ENCODE data around the gene GABBR2. TPM values are rescaled to one million over a fixed set of nuclear protein-coding genes. Genes with fewer than 3 reads are reported as not detected.

The GABBR2 gene
- total RNA-seq, 1 donor = not detected

DNA sequence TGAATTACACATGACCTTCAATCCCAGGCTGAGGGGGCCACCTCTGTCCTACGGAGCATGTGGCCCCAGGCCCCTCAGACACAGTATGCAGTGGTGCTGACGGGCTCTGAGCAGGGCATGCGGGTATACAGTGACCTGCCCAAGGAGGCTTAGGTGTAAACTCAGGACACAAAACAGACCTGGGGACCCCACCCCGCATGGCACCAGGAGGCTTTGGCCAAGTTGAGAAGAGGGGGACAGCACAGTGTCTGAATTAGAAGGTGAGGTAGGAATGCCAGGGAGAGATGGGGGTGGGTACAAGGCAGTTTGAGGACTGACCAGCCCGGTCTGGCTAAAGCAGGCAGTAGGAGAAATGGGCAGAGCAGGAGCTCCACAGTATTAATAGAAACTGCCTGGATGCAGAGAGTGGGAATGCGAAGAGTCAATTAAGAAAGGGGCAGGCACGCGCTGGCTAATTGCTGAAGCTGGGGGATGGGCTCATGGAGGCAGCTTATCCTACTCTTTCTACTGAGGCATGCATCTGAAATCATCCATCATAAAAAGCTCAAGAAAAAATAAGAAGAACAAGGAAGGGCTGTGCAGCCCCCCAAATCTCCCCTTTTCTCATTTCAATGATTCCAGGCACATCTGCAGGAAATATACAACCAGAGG, 109.0 kb downstream of the GABBR2 start:
- TF ChIP-seq, protein P1, sequence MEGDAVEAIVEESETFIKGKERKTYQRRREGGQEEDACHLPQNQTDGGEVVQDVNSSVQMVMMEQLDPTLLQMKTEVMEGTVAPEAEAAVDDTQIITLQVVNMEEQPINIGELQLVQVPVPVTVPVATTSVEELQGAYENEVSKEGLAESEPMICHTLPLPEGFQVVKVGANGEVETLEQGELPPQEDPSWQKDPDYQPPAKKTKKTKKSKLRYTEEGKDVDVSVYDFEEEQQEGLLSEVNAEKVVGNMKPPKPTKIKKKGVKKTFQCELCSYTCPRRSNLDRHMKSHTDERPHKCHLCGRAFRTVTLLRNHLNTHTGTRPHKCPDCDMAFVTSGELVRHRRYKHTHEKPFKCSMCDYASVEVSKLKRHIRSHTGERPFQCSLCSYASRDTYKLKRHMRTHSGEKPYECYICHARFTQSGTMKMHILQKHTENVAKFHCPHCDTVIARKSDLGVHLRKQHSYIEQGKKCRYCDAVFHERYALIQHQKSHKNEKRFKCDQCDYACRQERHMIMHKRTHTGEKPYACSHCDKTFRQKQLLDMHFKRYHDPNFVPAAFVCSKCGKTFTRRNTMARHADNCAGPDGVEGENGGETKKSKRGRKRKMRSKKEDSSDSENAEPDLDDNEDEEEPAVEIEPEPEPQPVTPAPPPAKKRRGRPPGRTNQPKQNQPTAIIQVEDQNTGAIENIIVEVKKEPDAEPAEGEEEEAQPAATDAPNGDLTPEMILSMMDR (IDR thresholded peaks at IDR 0.05; ENCODE audit: insufficient read depth, low read depth, low read length) = no peak
- no peak overlapping the region for H3K4me3 ChIP-seq (ENCODE audit: low read depth, low read length)
- DNase-seq (ENCODE audit: low read depth) = no peak

DNA sequence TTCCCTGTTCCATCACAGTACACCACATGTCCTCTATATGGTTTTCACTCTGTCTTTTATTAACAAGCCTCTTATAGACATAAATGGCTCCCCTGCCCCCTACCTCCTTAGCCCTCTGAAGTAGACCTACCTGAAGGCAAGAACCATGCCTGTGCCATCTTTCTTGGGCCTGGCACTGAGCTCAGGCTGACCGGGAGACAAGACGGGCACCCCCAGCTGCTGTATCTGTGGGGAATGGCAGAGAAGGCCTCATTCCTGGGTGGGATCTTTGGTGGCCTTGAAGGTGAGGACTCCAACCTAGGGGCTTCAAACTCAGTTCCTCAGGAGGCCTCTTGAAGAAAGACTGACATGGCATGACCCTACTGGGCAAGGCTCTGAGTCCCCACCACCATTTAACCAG, 109.9 kb downstream of the GABBR2 start:
- no peak overlapping the region for H3K4me3 ChIP-seq (ENCODE audit: low read depth, low read length)
- TF ChIP-seq, protein P1 (IDR thresholded peaks at IDR 0.05; ENCODE audit: insufficient read depth, low read depth, low read length) = no peak
- no peak for DNase-seq (ENCODE audit: low read depth)

DNA sequence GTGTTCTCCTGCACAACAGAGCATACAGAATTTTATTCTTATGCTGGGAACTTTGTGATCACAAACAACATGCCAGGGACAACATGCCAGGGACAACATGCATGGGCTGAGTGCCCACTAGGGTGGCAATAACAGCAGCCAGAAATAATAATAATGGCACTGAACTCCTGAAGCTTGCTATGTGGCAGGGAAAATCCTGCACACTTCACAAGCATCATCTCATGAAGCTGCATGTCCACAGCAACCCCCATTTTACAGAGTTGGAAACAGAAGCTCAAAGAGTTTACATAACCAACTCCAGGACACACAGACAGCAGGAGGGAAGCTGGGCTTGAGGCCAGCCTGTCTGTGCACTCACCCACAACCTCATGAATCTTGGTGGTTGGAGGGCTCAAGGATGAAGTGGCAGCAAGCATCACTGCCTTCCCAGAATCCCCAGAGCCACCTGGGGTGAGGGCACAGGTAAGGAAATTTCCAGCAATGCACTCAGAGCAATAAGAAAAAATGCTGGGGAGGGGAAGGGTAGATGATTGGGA, 111.4 kb downstream of the GABBR2 start:
- no peak for DNase-seq (ENCODE audit: low read depth)
- TF ChIP-seq, protein P1 (IDR thresholded peaks at IDR 0.05; ENCODE audit: insufficient read depth, low read depth, low read length) = no peak
- no peak overlapping the region for H3K4me3 ChIP-seq (ENCODE audit: low read depth, low read length)

GRCh38 chr9:98596486-98596885, 112.2 kb downstream of the GABBR2 start:
- TF ChIP-seq, protein P1 (IDR thresholded peaks at IDR 0.05; ENCODE audit: insufficient read depth, low read depth, low read length) = no peak

GRCh38 chr9:98594546-98595160, 114.1 kb downstream of the GABBR2 start:
- TF ChIP-seq, protein P1 (IDR thresholded peaks at IDR 0.05; ENCODE audit: insufficient read depth, low read depth, low read length) = no peak
- H3K4me3 ChIP-seq (ENCODE audit: low read depth, low read length) = no peak overlapping the region
- no peak for DNase-seq (ENCODE audit: low read depth)

More at GRCh38 chr9:98596486-98596885, 112.2 kb downstream of the GABBR2 start:
- H3K4me3 ChIP-seq (ENCODE audit: low read depth, low read length) = no peak overlapping the region
- no peak for DNase-seq (ENCODE audit: low read depth)

DNA sequence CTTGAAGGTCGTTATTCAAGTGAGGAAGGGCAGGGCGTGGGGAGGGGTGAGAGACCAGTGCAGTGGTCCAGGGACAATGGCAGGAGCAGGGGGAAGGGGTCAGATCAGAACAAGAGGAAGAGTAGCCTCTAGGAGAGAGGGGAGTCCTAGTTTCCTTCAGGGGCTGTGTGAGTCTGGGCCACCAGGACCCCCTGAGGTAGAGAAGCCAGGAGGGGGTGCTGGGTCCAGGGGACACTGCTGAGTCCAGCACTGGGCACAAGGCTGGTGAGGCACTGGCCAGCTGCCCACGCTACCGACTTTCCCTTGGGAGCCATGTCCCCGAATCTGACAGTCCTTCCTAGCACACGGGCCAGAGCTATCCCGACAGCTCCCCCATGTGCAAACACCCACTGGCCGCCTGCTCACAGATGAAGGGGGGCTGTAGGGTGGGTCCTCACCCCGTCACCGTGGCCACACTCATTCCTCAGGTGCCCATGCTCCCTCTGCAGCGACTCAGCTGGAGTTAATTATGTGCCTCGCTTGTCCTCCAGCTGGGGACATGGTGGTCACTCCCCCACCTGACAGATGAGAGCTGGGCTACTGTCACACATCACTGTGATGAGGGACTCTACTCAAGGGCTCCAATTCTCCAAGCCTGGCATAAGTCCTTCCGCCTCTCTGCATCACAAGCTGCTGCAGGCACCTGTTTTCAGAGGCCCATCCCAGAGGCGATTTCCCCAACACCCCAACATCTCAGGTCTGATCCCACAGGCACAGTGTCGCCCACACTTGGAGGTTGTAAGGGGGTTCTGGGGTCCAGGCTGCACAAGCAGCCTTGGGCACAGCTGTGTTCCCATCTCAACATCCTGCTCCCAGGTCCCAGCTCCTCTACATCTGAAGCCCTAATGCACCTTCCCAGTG, 115.1 kb downstream of the GABBR2 start:
- no peak for DNase-seq (ENCODE audit: low read depth)
- TF ChIP-seq, protein P1 (IDR thresholded peaks at IDR 0.05; ENCODE audit: insufficient read depth, low read depth, low read length) = no peak
- H3K4me3 ChIP-seq (ENCODE audit: low read depth, low read length) = no peak overlapping the region

All from fibroblast of villous mesenchyme (primary cell).